Neural progenitor cell (in vitro differentiated cells): Measurements from ENCODE around the gene RHOF.

Experiments used
- CTCF ChIP-seq: fragments of 200-600 bp; sonication (generic); IDR thresholded peaks from 2 replicates; pipeline ENCODE4 v1.5.1; 2017; ENCODE audit warnings: antibody characterized with exemption, mild to moderate bottlenecking
- EZH2phosphoT487 ChIP-seq: fragments of 200-600 bp; sonication (generic); IDR thresholded peaks from 2 replicates; pipeline ENCODE4 v1.6.1; 2017; ENCODE audit warnings: antibody characterized with exemption

- no peak for TF ChIP-seq EZH2phosphoT487
- TF ChIP-seq CTCF, result no peak
These were observed 9.7 kb downstream of the RHOF start for GRCh38 chr12:121783766-121784165.
